Breast epithelium (tissue), 3 donors: ENCODE measurements around the gene EXOSC2.

Experiments
- POLR2A ChIP-seq: fragments of 450-650 bp; IDR thresholded peaks from one replicate; pipeline ENCODE4 v1.6.1; 2016; ENCODE audit warnings: antibody characterized with exemption, mild to moderate bottlenecking, moderate library complexity
- POLR2AphosphoS5 ChIP-seq, 3 donors: sonication (generic); formaldehyde crosslinking; IDR thresholded peaks; one replicate each; pipeline ENCODE4 v1.6.1; 2017; ENCODE audit warnings: antibody characterized with exemption in 3 of 3
- TF ChIP-seq, protein P1 (sequence below), 3 donors: fragments of 450-650 bp; IDR thresholded peaks; one replicate each; pipeline ENCODE4 v1.5.1; 2016 to 2017; ENCODE audit warnings: antibody characterized with exemption in 3 of 3, mild to moderate bottlenecking in 3 of 3, moderate library complexity in 3 of 3

DNA sequence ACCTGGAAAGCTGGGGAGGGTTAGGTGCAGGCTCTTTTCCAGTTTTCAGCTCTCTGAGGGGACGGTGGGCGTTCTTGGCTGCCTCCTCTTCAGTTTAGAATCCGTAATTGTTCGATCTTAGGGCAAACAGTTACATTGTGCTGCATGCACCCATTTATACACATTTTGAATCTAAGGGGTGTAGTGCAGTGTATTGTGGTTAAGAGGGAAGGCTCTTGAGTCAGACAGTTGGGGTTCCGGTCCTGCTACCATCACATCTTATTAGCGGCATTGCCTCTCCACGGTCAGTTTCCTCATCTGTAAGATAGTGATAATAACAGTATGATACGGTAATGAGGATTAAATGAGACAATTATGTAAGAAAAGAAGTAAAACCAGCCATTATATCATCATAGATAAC, 625 bp downstream of the EXOSC2 start:
- TF ChIP-seq POLR2A = no peak
- TF ChIP-seq POLR2AphosphoS5 (IDR thresholded peaks at IDR 0.05) = no peak
- TF ChIP-seq, protein P1, sequence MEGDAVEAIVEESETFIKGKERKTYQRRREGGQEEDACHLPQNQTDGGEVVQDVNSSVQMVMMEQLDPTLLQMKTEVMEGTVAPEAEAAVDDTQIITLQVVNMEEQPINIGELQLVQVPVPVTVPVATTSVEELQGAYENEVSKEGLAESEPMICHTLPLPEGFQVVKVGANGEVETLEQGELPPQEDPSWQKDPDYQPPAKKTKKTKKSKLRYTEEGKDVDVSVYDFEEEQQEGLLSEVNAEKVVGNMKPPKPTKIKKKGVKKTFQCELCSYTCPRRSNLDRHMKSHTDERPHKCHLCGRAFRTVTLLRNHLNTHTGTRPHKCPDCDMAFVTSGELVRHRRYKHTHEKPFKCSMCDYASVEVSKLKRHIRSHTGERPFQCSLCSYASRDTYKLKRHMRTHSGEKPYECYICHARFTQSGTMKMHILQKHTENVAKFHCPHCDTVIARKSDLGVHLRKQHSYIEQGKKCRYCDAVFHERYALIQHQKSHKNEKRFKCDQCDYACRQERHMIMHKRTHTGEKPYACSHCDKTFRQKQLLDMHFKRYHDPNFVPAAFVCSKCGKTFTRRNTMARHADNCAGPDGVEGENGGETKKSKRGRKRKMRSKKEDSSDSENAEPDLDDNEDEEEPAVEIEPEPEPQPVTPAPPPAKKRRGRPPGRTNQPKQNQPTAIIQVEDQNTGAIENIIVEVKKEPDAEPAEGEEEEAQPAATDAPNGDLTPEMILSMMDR (IDR thresholded peaks at IDR 0.05) = no peak
